ENCODE measurements around the gene KCNMA1.

KCNMA1 gene

DNA sequence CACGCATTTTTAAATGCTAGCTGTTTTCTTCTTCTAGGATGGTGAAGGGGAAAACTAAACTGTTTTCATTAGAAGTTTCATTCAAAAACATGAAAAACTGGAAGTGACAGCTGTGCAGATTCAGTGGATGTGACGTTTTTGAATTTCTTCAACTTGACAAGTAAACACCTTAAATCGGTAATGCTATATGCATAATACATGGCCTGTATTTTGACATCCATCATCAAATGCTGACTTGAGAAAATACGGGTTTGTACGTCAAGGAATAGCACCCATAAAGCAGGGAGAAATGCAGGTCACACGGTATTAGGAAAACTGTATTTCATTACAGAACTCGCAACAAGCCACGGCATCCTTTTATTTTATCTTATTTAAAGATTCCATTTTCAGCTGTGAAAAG is 720.5 kb downstream of the KCNMA1 start:
- H3K4me3 ChIP-seq (ENCODE audit: low read depth, low read length): no peak overlapping the region
- TF ChIP-seq, protein P1, sequence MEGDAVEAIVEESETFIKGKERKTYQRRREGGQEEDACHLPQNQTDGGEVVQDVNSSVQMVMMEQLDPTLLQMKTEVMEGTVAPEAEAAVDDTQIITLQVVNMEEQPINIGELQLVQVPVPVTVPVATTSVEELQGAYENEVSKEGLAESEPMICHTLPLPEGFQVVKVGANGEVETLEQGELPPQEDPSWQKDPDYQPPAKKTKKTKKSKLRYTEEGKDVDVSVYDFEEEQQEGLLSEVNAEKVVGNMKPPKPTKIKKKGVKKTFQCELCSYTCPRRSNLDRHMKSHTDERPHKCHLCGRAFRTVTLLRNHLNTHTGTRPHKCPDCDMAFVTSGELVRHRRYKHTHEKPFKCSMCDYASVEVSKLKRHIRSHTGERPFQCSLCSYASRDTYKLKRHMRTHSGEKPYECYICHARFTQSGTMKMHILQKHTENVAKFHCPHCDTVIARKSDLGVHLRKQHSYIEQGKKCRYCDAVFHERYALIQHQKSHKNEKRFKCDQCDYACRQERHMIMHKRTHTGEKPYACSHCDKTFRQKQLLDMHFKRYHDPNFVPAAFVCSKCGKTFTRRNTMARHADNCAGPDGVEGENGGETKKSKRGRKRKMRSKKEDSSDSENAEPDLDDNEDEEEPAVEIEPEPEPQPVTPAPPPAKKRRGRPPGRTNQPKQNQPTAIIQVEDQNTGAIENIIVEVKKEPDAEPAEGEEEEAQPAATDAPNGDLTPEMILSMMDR (IDR thresholded peaks at IDR 0.05; ENCODE audit: control insufficient read depth, extremely low read depth, insufficient read depth): no peak
- no peak for DNase-seq (ENCODE audit: low read depth)

DNA sequence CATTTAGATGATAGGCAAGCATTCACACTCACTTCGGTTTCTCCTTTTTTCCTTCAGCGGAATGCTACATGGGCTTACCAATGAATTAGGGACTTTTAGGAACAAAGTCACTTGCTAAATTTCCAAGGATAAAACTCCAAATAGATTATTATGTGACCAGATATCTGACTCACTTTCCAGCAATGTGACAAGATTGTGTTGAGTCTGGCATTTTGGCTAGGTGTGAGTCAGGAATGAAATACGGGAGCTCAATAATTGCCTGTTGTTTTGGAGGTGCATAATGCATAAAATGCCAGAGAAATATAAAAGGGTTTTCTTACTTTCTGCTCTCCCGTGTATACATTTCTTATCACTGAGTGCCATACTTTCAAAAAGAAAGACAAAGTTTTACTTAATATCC is 721.1 kb downstream of the KCNMA1 start:
- H3K4me3 ChIP-seq (ENCODE audit: low read depth, low read length): no peak overlapping the region
- DNase-seq (ENCODE audit: low read depth): no peak
- TF ChIP-seq, protein P1 (IDR thresholded peaks at IDR 0.05; ENCODE audit: control insufficient read depth, extremely low read depth, insufficient read depth): no peak

DNA sequence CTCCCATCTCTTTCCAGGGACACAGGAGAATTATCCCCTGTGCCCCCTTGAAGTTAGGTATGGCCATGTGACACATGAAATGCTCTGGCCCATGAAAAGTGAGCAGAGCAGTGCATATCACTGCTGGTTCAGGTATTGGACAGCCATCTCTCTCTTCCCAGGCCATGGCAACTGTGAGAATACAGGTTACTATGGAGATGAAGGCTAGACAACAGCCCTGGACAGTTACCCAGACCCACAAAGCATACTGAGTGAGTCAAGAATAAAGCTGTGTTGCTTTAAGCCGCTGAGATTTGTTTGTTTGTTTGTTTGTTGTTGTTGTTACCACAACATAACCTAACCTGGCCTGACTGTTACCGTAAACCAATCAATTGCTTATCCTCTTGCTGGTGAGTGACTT is 722.3 kb downstream of the KCNMA1 start:
- no peak for DNase-seq (ENCODE audit: low read depth)
- no peak overlapping the region for H3K4me3 ChIP-seq (ENCODE audit: low read depth, low read length)
- TF ChIP-seq, protein P1 (IDR thresholded peaks at IDR 0.05; ENCODE audit: control insufficient read depth, extremely low read depth, insufficient read depth): no peak

DNA sequence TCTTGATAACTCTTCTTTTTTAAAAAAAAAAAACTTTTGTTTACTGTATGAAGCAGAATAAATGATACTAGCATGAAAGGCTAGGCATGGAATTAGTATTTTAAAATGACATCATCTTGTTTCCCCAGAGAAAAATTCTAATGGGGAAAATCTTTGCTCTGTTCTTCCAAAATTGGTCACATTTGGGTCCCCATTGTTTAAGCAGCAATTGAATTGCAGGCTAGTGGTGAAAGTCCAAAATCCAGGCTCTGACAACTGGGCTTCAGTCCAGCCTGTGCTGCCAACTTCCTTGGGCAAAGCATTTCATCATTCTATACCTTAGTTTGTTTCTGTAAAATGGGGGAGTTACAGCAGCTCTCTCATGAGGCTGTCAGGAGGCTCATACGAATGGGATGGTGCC is 726.4 kb downstream of the KCNMA1 start:
- DNase-seq (ENCODE audit: low read depth): no peak
- TF ChIP-seq, protein P1 (IDR thresholded peaks at IDR 0.05; ENCODE audit: control insufficient read depth, extremely low read depth, insufficient read depth): no peak

DNA sequence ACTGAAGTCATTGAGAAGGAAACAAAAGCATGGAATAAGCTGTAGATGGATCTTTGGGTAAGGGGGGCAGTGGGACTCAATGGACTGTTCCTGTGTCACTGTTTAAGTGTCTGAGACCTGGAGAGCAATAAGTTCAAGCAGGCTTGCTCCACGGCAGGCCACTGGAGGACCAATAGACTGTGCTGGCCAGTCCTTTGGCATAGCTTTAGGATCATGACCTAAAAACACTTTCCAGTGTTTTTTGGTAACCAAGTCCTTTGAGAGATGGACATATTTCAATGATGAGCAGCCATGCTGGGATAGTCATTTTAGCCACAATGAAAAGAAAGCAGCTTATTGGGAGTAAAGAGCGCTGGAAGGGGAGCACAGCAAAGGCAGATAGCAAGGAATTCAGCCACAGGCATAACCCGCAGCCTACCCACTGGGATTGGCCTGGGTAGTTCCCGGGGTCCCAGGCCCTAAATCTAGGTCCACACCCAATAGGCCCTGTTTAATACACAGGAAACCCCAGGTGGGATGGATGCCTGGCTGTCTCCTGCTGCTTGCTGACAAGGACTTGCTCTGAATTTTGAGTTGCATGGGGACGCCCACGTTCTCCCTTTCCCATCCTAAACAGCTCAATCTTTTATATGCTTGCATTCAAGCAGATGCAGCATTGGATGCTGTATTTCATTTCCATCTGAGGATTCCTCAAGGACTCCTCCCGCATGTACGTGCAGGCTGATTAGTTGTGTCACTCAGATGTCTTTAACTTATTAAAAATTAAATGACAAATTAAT is 727.2 kb downstream of the KCNMA1 start:
- no peak for DNase-seq (ENCODE audit: low read depth)
- H3K4me3 ChIP-seq (ENCODE audit: low read depth, low read length): no peak overlapping the region
- TF ChIP-seq, protein P1 (IDR thresholded peaks at IDR 0.05; ENCODE audit: control insufficient read depth, extremely low read depth, insufficient read depth): no peak

More for the DNA sequence above, 726.4 kb downstream of the KCNMA1 start:
- H3K4me3 ChIP-seq (ENCODE audit: low read depth, low read length): no peak overlapping the region

DNA sequence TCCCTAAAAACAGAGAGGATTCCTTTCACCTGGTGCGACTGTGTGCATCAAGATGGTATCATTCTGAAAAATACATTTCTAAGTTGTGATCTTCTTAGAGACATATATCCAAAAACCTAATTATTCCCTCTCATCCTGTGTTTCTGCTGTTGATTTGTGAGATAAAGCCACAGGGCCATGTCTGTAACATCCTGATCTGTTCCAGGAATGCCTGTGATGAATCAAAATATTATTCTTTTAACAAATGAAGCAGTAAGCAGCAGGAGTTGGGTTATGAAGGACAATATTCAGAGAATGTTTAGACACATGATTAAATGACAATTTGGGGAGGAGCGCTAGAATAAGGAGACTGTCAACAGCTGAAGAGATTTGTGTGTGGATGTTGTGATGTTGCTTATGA is 731.4 kb downstream of the KCNMA1 start:
- TF ChIP-seq, protein P1 (IDR thresholded peaks at IDR 0.05; ENCODE audit: control insufficient read depth, extremely low read depth, insufficient read depth): no peak
- no peak for DNase-seq (ENCODE audit: low read depth)
- H3K4me3 ChIP-seq (ENCODE audit: low read depth, low read length): no peak overlapping the region

DNA sequence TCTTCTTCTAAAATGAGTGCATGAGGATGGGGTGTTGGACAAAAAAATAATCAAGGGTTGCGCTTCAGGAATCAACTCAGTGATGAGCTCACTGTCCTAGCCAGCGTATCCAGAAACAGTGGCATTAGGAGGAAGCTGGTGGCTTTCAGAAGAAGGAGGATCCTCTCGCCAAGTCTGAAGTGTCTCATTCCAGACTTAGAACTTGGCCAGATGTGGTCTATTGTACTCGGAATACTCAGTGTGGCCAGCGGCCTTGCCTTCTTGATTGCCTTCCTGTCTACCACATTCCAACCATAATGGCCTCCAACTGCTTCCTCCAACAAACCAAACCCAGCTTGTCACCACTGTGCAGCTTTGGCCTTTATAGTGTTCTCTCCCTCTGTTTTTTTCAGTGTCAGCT is 732.4 kb downstream of the KCNMA1 start:
- no peak for DNase-seq (ENCODE audit: low read depth)
- H3K4me3 ChIP-seq (ENCODE audit: low read depth, low read length): no peak overlapping the region
- TF ChIP-seq, protein P1 (IDR thresholded peaks at IDR 0.05; ENCODE audit: control insufficient read depth, extremely low read depth, insufficient read depth): no peak

Measured in LNCaP clone FGC (cell line).